K562 (cell line): ENCODE results near the gene USP20. TPM values are rescaled to one million over a fixed set of nuclear protein-coding genes. Genes with fewer than 3 reads are reported as not detected.

ENCODE experiments used
- HEY1 ChIP-seq: fragments of 250-450 bp; sonication (Bioruptor Pico); IDR thresholded peaks from 2 replicates; pipeline ENCODE4 v1.5.0; 2020; ENCODE audit warnings: mild to moderate bottlenecking, moderate library complexity, borderline replicate concordance
- KLF13 ChIP-seq: fragments of 450-650 bp; IDR thresholded peaks from 2 replicates; pipeline ENCODE4 v1.6.1; 2016; ENCODE audit warnings: missing genetic modification characterization, low read depth, mild to moderate bottlenecking, missing compliant biosample characterization, moderate library complexity, borderline replicate concordance
- MCM2 ChIP-seq: fragments of 450-650 bp; IDR thresholded peaks from 2 replicates; pipeline ENCODE4 v1.6.1; 2017; ENCODE audit warnings: low read depth, mild to moderate bottlenecking
- NFYB ChIP-seq: IDR thresholded peaks from 2 replicates; pipeline ENCODE4 v1.6.1; 2011; ENCODE audit warnings: mild to moderate bottlenecking, moderate library complexity; ENCODE audit not compliant: insufficient read length; ENCODE audit errors: extremely low read depth
- NKRF ChIP-seq: fragments of 450-650 bp; IDR thresholded peaks from 2 replicates; pipeline ENCODE4 v1.6.1; 2016; ENCODE audit warnings: borderline replicate concordance
- NR0B1 ChIP-seq: fragments of 450-650 bp; IDR thresholded peaks from one replicate; pipeline ENCODE4 v1.6.1; 2018; ENCODE audit warnings: mild to moderate bottlenecking, moderate library complexity; ENCODE audit not compliant: partially characterized antibody
- RBM15 ChIP-seq: fragments of 200-400 bp; formaldehyde crosslinking; IDR thresholded peaks from 2 replicates; pipeline ENCODE4 v1.6.1; 2018; ENCODE audit warnings: mild to moderate bottlenecking, low read length, moderate library complexity; ENCODE audit not compliant: insufficient read depth
- SNRNP70 ChIP-seq: fragments of 200-400 bp; formaldehyde crosslinking; optimal IDR thresholded peaks from 2 replicates; pipeline ENCODE3; 2017; ENCODE audit warnings: low read depth, low read length
- ZNF165 ChIP-seq: fragments of 250-450 bp; sonication (Bioruptor Pico); IDR thresholded peaks from 2 replicates; pipeline ENCODE4 v1.4.0; 2020; ENCODE audit warnings: borderline replicate concordance
- ZNF324 ChIP-seq: fragments of 250-450 bp; sonication (Bioruptor Pico); IDR thresholded peaks from 2 replicates; pipeline ENCODE4 v1.4.0; 2020; ENCODE audit warnings: mild to moderate bottlenecking
- ZZZ3 ChIP-seq: fragments of 450-650 bp; IDR thresholded peaks from 2 replicates; pipeline ENCODE4 v1.6.1; 2016; ENCODE audit warnings: antibody characterized with exemption, mild to moderate bottlenecking, moderate library complexity
- polyA plus RNA-seq, 8 experiments: library from polyadenylated mRNA; depleted of rRNA in 4 of 8; stranded (reverse) in 5 of 8; unstranded in 3 of 8; fragments of >200 nt; fragmentation: Nextera tagmentation in 2 of 8; fragmentation: Illumina TruSeq in 1 of 8; extraction: Ambion mirVana in 2 of 8; extraction: Trizol in 1 of 8; gene quantifications; 2 replicates each; pipeline versions ENCODE4 v1.2.1 to v1.2.3, GENCODE V29; 2011 to 2014; ENCODE audit warnings: inconsistent platforms in 1 of 8, missing spikeins in 1 of 8
- total RNA-seq, 7 experiments: library from RNA; depleted of rRNA in 6 of 7; stranded (reverse); fragments of >200 nt in 6 of 7; fragmentation: Illumina TruSeq in 2 of 7; extraction: Trizol in 2 of 7; gene quantifications; 2 replicates each; pipeline versions ENCODE4 v1.2.1 to v1.2.3, GENCODE V29; 2011 to 2021; ENCODE audit warnings: low replicate concordance in 1 of 7
- TF ChIP-seq, protein P1 (sequence below): fragments of 200-600 bp; sonication (generic); IDR thresholded peaks from one replicate; pipeline ENCODE4 v1.6.1; 2012; ENCODE audit warnings: mild to moderate bottlenecking, low read depth, low read length, inconsistent platforms

The USP20 gene
- total and polyA plus RNA-seq, 9 of the 15 experiments (the other 6 are each of a cell fraction or from before 2014, with no cell fraction given) = 1.9 to 136 (median 49.1) TPM

- TF ChIP-seq, protein P1, sequence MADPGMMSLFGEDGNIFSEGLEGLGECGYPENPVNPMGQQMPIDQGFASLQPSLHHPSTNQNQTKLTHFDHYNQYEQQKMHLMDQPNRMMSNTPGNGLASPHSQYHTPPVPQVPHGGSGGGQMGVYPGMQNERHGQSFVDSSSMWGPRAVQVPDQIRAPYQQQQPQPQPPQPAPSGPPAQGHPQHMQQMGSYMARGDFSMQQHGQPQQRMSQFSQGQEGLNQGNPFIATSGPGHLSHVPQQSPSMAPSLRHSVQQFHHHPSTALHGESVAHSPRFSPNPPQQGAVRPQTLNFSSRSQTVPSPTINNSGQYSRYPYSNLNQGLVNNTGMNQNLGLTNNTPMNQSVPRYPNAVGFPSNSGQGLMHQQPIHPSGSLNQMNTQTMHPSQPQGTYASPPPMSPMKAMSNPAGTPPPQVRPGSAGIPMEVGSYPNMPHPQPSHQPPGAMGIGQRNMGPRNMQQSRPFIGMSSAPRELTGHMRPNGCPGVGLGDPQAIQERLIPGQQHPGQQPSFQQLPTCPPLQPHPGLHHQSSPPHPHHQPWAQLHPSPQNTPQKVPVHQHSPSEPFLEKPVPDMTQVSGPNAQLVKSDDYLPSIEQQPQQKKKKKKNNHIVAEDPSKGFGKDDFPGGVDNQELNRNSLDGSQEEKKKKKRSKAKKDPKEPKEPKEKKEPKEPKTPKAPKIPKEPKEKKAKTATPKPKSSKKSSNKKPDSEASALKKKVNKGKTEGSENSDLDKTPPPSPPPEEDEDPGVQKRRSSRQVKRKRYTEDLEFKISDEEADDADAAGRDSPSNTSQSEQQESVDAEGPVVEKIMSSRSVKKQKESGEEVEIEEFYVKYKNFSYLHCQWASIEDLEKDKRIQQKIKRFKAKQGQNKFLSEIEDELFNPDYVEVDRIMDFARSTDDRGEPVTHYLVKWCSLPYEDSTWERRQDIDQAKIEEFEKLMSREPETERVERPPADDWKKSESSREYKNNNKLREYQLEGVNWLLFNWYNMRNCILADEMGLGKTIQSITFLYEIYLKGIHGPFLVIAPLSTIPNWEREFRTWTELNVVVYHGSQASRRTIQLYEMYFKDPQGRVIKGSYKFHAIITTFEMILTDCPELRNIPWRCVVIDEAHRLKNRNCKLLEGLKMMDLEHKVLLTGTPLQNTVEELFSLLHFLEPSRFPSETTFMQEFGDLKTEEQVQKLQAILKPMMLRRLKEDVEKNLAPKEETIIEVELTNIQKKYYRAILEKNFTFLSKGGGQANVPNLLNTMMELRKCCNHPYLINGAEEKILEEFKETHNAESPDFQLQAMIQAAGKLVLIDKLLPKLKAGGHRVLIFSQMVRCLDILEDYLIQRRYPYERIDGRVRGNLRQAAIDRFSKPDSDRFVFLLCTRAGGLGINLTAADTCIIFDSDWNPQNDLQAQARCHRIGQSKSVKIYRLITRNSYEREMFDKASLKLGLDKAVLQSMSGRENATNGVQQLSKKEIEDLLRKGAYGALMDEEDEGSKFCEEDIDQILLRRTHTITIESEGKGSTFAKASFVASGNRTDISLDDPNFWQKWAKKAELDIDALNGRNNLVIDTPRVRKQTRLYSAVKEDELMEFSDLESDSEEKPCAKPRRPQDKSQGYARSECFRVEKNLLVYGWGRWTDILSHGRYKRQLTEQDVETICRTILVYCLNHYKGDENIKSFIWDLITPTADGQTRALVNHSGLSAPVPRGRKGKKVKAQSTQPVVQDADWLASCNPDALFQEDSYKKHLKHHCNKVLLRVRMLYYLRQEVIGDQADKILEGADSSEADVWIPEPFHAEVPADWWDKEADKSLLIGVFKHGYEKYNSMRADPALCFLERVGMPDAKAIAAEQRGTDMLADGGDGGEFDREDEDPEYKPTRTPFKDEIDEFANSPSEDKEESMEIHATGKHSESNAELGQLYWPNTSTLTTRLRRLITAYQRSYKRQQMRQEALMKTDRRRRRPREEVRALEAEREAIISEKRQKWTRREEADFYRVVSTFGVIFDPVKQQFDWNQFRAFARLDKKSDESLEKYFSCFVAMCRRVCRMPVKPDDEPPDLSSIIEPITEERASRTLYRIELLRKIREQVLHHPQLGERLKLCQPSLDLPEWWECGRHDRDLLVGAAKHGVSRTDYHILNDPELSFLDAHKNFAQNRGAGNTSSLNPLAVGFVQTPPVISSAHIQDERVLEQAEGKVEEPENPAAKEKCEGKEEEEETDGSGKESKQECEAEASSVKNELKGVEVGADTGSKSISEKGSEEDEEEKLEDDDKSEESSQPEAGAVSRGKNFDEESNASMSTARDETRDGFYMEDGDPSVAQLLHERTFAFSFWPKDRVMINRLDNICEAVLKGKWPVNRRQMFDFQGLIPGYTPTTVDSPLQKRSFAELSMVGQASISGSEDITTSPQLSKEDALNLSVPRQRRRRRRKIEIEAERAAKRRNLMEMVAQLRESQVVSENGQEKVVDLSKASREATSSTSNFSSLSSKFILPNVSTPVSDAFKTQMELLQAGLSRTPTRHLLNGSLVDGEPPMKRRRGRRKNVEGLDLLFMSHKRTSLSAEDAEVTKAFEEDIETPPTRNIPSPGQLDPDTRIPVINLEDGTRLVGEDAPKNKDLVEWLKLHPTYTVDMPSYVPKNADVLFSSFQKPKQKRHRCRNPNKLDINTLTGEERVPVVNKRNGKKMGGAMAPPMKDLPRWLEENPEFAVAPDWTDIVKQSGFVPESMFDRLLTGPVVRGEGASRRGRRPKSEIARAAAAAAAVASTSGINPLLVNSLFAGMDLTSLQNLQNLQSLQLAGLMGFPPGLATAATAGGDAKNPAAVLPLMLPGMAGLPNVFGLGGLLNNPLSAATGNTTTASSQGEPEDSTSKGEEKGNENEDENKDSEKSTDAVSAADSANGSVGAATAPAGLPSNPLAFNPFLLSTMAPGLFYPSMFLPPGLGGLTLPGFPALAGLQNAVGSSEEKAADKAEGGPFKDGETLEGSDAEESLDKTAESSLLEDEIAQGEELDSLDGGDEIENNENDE = no peak
- TF ChIP-seq NKRF (no peak; the same call in 1 of the 2 replicates), MCM2 (no peak), KLF13 (tag) (peak; percentile 98), NR0B1 (no peak), RBM15 (no peak), NFYB (no peak), ZZZ3 (no peak), SNRNP70 (no peak), ZNF165 (CRISPR knock-in tag) (peak; percentile 53; the same call in 1 of the 2 replicates), ZNF324 (no peak), HEY1 (CRISPR knock-in tag) (no peak)
These were observed 32.2 kb upstream of the USP20 start, which contains the start of gene TOR1B (continued) for GRCh38 chr9:129802833-129803675.
